IPS-18a (cell line): ENCODE measurements around the gene LOXHD1.

ENCODE experiments used
- H3K27ac ChIP-seq: one replicate; pipeline ENCODE4 v1.5.1; 2013; ENCODE audit warnings: low read length
- H3K27me3 ChIP-seq: one replicate; pipeline ENCODE4 v1.6.1; 2013; ENCODE audit warnings: mild to moderate bottlenecking, low read length; ENCODE audit not compliant: control insufficient read depth, insufficient read depth
- H3K36me3 ChIP-seq: one replicate; pipeline ENCODE4 v1.6.1; 2013; ENCODE audit warnings: low read depth, low read length; ENCODE audit not compliant: control insufficient read depth
- H3K4me1 ChIP-seq: one replicate; pipeline ENCODE4 v1.6.1; 2013; ENCODE audit warnings: low read depth, low read length; ENCODE audit not compliant: control insufficient read depth
- H3K4me3 ChIP-seq: one replicate; pipeline ENCODE4 v1.5.1; 2013; ENCODE audit warnings: low read length
- H3K9ac ChIP-seq: one replicate; pipeline ENCODE4 v1.6.1; 2013; ENCODE audit warnings: mild to moderate bottlenecking, low read length, moderate library complexity
- H3K9me3 ChIP-seq: one replicate; pipeline ENCODE4 v1.6.1; 2013; ENCODE audit warnings: low read depth, low read length; ENCODE audit not compliant: control insufficient read depth

LOXHD1 gene

GRCh38 chr18:46622451-46622850 is 34.6 kb downstream of the LOXHD1 start:
- H3K9ac ChIP-seq, result no peak overlapping the region
- H3K4me1 ChIP-seq, result no peaks in the 10 kb centered on the region
- no peak overlapping the region for H3K27ac ChIP-seq
- no peaks in the 10 kb centered on the region for H3K9me3 ChIP-seq
- no peaks in the 10 kb centered on the region for H3K36me3 ChIP-seq
- no peak overlapping the region for H3K4me3 ChIP-seq
- no peaks in the 10 kb centered on the region for H3K27me3 ChIP-seq

- Histone ChIP-seq H3K36me3 (no peaks in the 10 kb centered on the region), H3K27ac (no peak overlapping the region), H3K4me3 (no peak overlapping the region), H3K4me1 (no peaks in the 10 kb centered on the region), H3K9ac (no peak overlapping the region), H3K9me3 (no peaks in the 10 kb centered on the region), H3K27me3 (no peaks in the 10 kb centered on the region)
Measured at GRCh38 chr18:46621871-46622270, 35.1 kb downstream of the LOXHD1 start.

- no peaks in the 10 kb centered on the region for H3K4me1 ChIP-seq
- no peak overlapping the region for H3K27ac ChIP-seq
- no peak overlapping the region for H3K9ac ChIP-seq
- H3K36me3 ChIP-seq, result no peaks in the 10 kb centered on the region
- no peak overlapping the region for H3K4me3 ChIP-seq
- no peaks in the 10 kb centered on the region for H3K27me3 ChIP-seq
- no peaks in the 10 kb centered on the region for H3K9me3 ChIP-seq
Measured at GRCh38 chr18:46621111-46621766, 35.8 kb downstream of the LOXHD1 start.

GRCh38 chr18:46619559-46619958 is 37.5 kb downstream of the LOXHD1 start:
- Histone ChIP-seq H3K4me1 (no peaks in the 10 kb centered on the region), H3K27me3 (no peaks in the 10 kb centered on the region), H3K4me3 (no peak overlapping the region), H3K36me3 (no peaks in the 10 kb centered on the region), H3K9me3 (no peaks in the 10 kb centered on the region), H3K27ac (no peak overlapping the region), H3K9ac (no peak overlapping the region)

GRCh38 chr18:46615720-46616119 is 41.3 kb downstream of the LOXHD1 start:
- no peak overlapping the region for H3K4me3 ChIP-seq
- H3K27me3 ChIP-seq, result no peaks in the 10 kb centered on the region
- no peak overlapping the region for H3K27ac ChIP-seq

GRCh38 chr18:46609048-46609447 is 48.0 kb downstream of the LOXHD1 start:
- H3K27ac ChIP-seq, result no peak overlapping the region
- H3K9ac ChIP-seq, result no peak overlapping the region
- H3K9me3 ChIP-seq, result no peaks in the 10 kb centered on the region
- H3K27me3 ChIP-seq, result no peaks in the 10 kb centered on the region
- no peaks in the 10 kb centered on the region for H3K36me3 ChIP-seq
- no peak overlapping the region for H3K4me3 ChIP-seq
- H3K4me1 ChIP-seq, result no peaks in the 10 kb centered on the region

More at GRCh38 chr18:46615720-46616119, 41.3 kb downstream of the LOXHD1 start:
- Histone ChIP-seq H3K9me3 (no peaks in the 10 kb centered on the region), H3K9ac (no peak overlapping the region), H3K36me3 (no peaks in the 10 kb centered on the region), H3K4me1 (no peaks in the 10 kb centered on the region)

- H3K27ac ChIP-seq, result no peak overlapping the region
- no peaks in the 10 kb centered on the region for H3K4me1 ChIP-seq
- no peaks in the 10 kb centered on the region for H3K27me3 ChIP-seq
- H3K9ac ChIP-seq, result no peak overlapping the region
- no peak overlapping the region for H3K4me3 ChIP-seq
- no peaks in the 10 kb centered on the region for H3K9me3 ChIP-seq
- H3K36me3 ChIP-seq, result no peaks in the 10 kb centered on the region
Measured at GRCh38 chr18:46607926-46608325, 49.1 kb downstream of the LOXHD1 start.

GRCh38 chr18:46601141-46601805 is 55.7 kb downstream of the LOXHD1 start:
- Histone ChIP-seq H3K27me3 (no peaks in the 10 kb centered on the region), H3K4me3 (no peak overlapping the region), H3K9me3 (no peaks in the 10 kb centered on the region), H3K9ac (no peak overlapping the region), H3K4me1 (no peaks in the 10 kb centered on the region), H3K36me3 (no peaks in the 10 kb centered on the region), H3K27ac (no peak overlapping the region)

- H3K9me3 ChIP-seq, result no peaks in the 10 kb centered on the region
- H3K4me1 ChIP-seq, result no peaks in the 10 kb centered on the region
- no peak overlapping the region for H3K4me3 ChIP-seq
- H3K27me3 ChIP-seq, result no peaks in the 10 kb centered on the region
- no peak overlapping the region for H3K27ac ChIP-seq
- H3K9ac ChIP-seq, result no peak overlapping the region
- H3K36me3 ChIP-seq, result no peaks in the 10 kb centered on the region
Measured at GRCh38 chr18:46596119-46596518, 60.9 kb downstream of the LOXHD1 start.

- H3K4me3 ChIP-seq, result no peak overlapping the region
- H3K27me3 ChIP-seq, result no peaks in the 10 kb centered on the region
- no peaks in the 10 kb centered on the region for H3K36me3 ChIP-seq
- no peaks in the 10 kb centered on the region for H3K4me1 ChIP-seq
- H3K27ac ChIP-seq, result no peak overlapping the region
- no peaks in the 10 kb centered on the region for H3K9me3 ChIP-seq
- H3K9ac ChIP-seq, result no peak overlapping the region
Measured at GRCh38 chr18:46591783-46592391, 65.1 kb downstream of the LOXHD1 start.

- Histone ChIP-seq H3K9ac (no peak overlapping the region), H3K4me3 (no peak overlapping the region), H3K9me3 (no peaks in the 10 kb centered on the region), H3K36me3 (no peaks in the 10 kb centered on the region), H3K27me3 (no peaks in the 10 kb centered on the region), H3K4me1 (no peaks in the 10 kb centered on the region), H3K27ac (no peak overlapping the region)
Measured at GRCh38 chr18:46590103-46590502, 66.9 kb downstream of the LOXHD1 start.
